ENCODE results near the gene OR51B5.

OR51B5 gene

GRCh38 chr11:5343474-5344335 lies at the start of gene OR51B5:
TSS of gene OR51B5 (minus strand) at chr11:5343524. CDS start at chr11:5343524, 0 bp downstream.
- DNase-seq (ENCODE audit: low read depth): no peak
- H3K4me3 ChIP-seq (ENCODE audit: control insufficient read depth, low read depth, low read length): no peak within 1 kb of the TSS
- TF ChIP-seq CTCF (conservative IDR thresholded peaks at IDR 0.05; ENCODE audit: control insufficient read depth, insufficient read depth, low read depth, low read length): no peak

GRCh38 chr11:5390210-5390609 lies 46.9 kb upstream of the OR51B5 start:
- no peak for DNase-seq (ENCODE audit: low read depth)
- peak; percentile 2 for TF ChIP-seq CTCF (conservative IDR thresholded peaks at IDR 0.05; ENCODE audit: control insufficient read depth, insufficient read depth, low read depth, low read length)

GRCh38 chr11:5384335-5384734 lies 41.0 kb upstream of the OR51B5 start:
- DNase-seq (ENCODE audit: low read depth): no peak
- TF ChIP-seq CTCF (conservative IDR thresholded peaks at IDR 0.05; ENCODE audit: control insufficient read depth, insufficient read depth, low read depth, low read length): no peak
- no peak overlapping the region for H3K4me3 ChIP-seq (ENCODE audit: control insufficient read depth, low read depth, low read length)

More at GRCh38 chr11:5390210-5390609, 46.9 kb upstream of the OR51B5 start:
- H3K4me3 ChIP-seq (ENCODE audit: control insufficient read depth, low read depth, low read length): no peak overlapping the region

- no peak for TF ChIP-seq CTCF (conservative IDR thresholded peaks at IDR 0.05; ENCODE audit: control insufficient read depth, insufficient read depth, low read depth, low read length)
- no peak for DNase-seq (ENCODE audit: low read depth)
- H3K4me3 ChIP-seq (ENCODE audit: control insufficient read depth, low read depth, low read length): no peak within 1 kb of the TSS
Measured at GRCh38 chr11:5383576-5383975, 40.3 kb upstream of the OR51B5 start, which contains the start of gene OR51M1. TSS of gene OR51M1 (plus strand) at chr11:5383812. CDS start at chr11:5389399, 5,587 bp downstream.

GRCh38 chr11:5380740-5381342 lies 37.5 kb upstream of the OR51B5 start:
- peak; percentile 75 for DNase-seq (ENCODE audit: low read depth)
- TF ChIP-seq CTCF (conservative IDR thresholded peaks at IDR 0.05; ENCODE audit: control insufficient read depth, insufficient read depth, low read depth, low read length): peak; percentile 91
- no peak overlapping the region for H3K4me3 ChIP-seq (ENCODE audit: control insufficient read depth, low read depth, low read length)

- peak; percentile 57 for DNase-seq (ENCODE audit: low read depth)
- peak; percentile 41 for TF ChIP-seq CTCF (conservative IDR thresholded peaks at IDR 0.05; ENCODE audit: control insufficient read depth, insufficient read depth, low read depth, low read length)
- no peak overlapping the region for H3K4me3 ChIP-seq (ENCODE audit: control insufficient read depth, low read depth, low read length)
Measured at GRCh38 chr11:5369789-5370188, 26.5 kb upstream of the OR51B5 start.
